HepG2 (cell line): ENCODE data around the gene CHCT1. TPM values are rescaled to one million over a fixed set of nuclear protein-coding genes. Genes with fewer than 3 reads are reported as not detected.
A peak's percentile ranks its signal among the peaks of the same experiment; 100 is the strongest.

Source experiments
- KDM6A ChIP-seq: IDR thresholded peaks from 2 replicates; pipeline ENCODE4 v1.6.1; 2016; ENCODE audit warnings: low read depth
- MYNN ChIP-seq: sonication (generic); formaldehyde crosslinking; IDR thresholded peaks from 2 replicates; pipeline ENCODE4 v1.4.0; 2020; ENCODE audit warnings: mild to moderate bottlenecking, low read depth, missing genetic modification reagents
- XBP1 ChIP-seq: sonication (generic); formaldehyde crosslinking; IDR thresholded peaks from 2 replicates; pipeline ENCODE4 v1.5.0; 2020; ENCODE audit warnings: missing genetic modification reagents
- ZNF10 ChIP-seq: sonication (generic); formaldehyde crosslinking; IDR thresholded peaks from 2 replicates; pipeline ENCODE4 v1.4.0; 2020; ENCODE audit warnings: mild to moderate bottlenecking, low read depth, missing genetic modification reagents, borderline replicate concordance
- polyA plus RNA-seq, 8 experiments: library from polyadenylated mRNA; depleted of rRNA in 3 of 8; stranded (reverse) in 7 of 8; unstranded in 1 of 8; fragments of >200 nt; fragmentation: Illumina TruSeq in 4 of 8; extraction: Trizol in 4 of 8; gene quantifications; 2 replicates each; pipeline versions ENCODE4 v1.2.1 to v1.2.3, GENCODE V29; 2011 to 2016; ENCODE audit warnings: low read depth in 4 of 8, missing spikeins in 1 of 8, mixed read lengths in 1 of 8; ENCODE audit not compliant: insufficient read depth in 1 of 8
- total RNA-seq, 5 experiments: library from RNA; depleted of rRNA; stranded (reverse); fragments of >200 nt; fragmentation: Illumina TruSeq; extraction: Trizol; gene quantifications; 2 replicates each; pipeline ENCODE4 v1.2.3, GENCODE V29; 2016; ENCODE audit warnings: low read depth in 1 of 5
- TF ChIP-seq, protein P1 (sequence below): sonication (generic); formaldehyde crosslinking; IDR thresholded peaks from 2 replicates; pipeline ENCODE4 v1.4.0; 2020; ENCODE audit warnings: mild to moderate bottlenecking, missing genetic modification reagents, borderline replicate concordance
- TF ChIP-seq, protein P2 (sequence below): sonication (generic); formaldehyde crosslinking; IDR thresholded peaks from 2 replicates; pipeline ENCODE4 v1.5.1; 2020; ENCODE audit warnings: missing genetic modification reagents, mild to moderate bottlenecking, borderline replicate concordance
- TF ChIP-seq, protein P3 (sequence below): sonication (generic); formaldehyde crosslinking; IDR thresholded peaks from 2 replicates; pipeline ENCODE4 v1.9.0; 2021; ENCODE audit warnings: missing genetic modification reagents, borderline replicate concordance
- TF ChIP-seq, protein P4 (sequence below): IDR thresholded peaks from 2 replicates; pipeline ENCODE4 v1.6.1; 2016; ENCODE audit warnings: mild to moderate bottlenecking, missing biosample characterization, missing genetic modification reagents
- TF ChIP-seq, protein P5 (sequence below): sonication (generic); formaldehyde crosslinking; IDR thresholded peaks from 2 replicates; pipeline ENCODE4 v1.4.0; 2020; ENCODE audit warnings: missing genetic modification reagents; ENCODE audit errors: not compliant biosample characterization
- TF ChIP-seq, protein P6 (sequence below): sonication (generic); formaldehyde crosslinking; IDR thresholded peaks from 2 replicates; pipeline ENCODE4 v1.4.0; 2020; ENCODE audit warnings: missing genetic modification reagents
- TF ChIP-seq, protein P7 (sequence below): IDR thresholded peaks from 2 replicates; pipeline ENCODE4 v1.6.1; 2016; ENCODE audit warnings: mild to moderate bottlenecking

Gene CHCT1
- total and polyA plus RNA-seq, 2 of the 13 experiments (the other 11 are each of a cell fraction or from before 2014, with no cell fraction given) = not detected

DNA sequence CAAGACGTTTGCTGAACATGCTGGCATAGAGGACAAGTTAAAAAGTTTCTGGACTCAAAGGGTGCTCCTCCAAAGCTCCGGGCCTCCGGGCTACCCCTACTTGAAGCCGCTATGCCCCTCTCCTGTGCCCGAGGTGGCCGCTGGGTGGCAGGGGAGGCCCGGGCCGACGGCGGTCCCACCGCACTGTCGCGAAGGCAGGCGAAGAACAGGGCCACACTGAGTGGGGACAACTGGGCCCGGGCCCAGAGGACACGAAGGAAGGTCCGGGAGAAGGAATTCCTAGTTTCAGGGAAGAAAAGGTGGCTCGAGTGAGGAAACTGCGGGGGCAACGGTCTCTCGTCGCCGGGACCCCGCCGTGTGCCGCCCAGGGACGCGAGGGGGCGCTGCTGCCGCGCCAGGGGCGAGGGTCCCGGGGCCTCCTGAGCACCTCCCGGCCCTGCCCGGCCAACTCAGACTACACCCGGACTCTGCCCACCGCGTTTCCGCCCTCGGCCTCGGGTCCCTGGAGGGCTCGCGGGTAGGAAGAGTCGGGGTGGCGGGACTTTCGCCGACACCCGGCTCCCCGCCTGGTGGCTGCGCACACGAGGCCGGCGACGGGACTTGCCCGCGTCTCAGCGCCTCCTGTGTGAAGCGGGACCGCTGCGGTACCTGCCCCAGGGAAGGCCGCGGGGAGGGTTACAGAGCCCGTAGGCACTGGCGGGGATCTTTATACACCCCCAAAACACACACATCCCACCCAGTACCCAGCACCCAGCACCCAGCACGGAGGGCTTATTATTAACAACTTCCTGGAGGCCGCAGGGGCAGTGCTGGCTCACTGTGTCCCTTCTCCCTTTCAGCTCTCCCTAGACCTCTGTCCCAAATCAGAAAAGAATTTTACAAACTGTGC, 772 bp upstream of the CHCT1 start (continued):
- TF ChIP-seq, protein P1, sequence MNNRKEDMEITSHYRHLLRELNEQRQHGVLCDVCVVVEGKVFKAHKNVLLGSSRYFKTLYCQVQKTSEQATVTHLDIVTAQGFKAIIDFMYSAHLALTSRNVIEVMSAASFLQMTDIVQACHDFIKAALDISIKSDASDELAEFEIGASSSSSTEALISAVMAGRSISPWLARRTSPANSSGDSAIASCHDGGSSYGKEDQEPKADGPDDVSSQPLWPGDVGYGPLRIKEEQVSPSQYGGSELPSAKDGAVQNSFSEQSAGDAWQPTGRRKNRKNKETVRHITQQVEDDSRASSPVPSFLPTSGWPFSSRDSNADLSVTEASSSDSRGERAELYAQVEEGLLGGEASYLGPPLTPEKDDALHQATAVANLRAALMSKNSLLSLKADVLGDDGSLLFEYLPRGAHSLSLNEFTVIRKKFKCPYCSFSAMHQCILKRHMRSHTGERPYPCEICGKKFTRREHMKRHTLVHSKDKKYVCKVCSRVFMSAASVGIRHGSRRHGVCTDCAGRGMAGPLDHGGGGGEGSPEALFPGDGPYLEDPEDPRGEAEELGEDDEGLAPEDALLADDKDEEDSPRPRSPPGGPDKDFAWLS (CRISPR knock-in tag) = no peak
- no peak for TF ChIP-seq XBP1
- no peak for TF ChIP-seq ZNF10 (CRISPR knock-in tag)
- TF ChIP-seq, protein P2, sequence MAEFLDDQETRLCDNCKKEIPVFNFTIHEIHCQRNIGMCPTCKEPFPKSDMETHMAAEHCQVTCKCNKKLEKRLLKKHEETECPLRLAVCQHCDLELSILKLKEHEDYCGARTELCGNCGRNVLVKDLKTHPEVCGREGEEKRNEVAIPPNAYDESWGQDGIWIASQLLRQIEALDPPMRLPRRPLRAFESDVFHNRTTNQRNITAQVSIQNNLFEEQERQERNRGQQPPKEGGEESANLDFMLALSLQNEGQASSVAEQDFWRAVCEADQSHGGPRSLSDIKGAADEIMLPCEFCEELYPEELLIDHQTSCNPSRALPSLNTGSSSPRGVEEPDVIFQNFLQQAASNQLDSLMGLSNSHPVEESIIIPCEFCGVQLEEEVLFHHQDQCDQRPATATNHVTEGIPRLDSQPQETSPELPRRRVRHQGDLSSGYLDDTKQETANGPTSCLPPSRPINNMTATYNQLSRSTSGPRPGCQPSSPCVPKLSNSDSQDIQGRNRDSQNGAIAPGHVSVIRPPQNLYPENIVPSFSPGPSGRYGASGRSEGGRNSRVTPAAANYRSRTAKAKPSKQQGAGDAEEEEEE (CRISPR knock-in tag) = no peak
- TF ChIP-seq, protein P3, sequence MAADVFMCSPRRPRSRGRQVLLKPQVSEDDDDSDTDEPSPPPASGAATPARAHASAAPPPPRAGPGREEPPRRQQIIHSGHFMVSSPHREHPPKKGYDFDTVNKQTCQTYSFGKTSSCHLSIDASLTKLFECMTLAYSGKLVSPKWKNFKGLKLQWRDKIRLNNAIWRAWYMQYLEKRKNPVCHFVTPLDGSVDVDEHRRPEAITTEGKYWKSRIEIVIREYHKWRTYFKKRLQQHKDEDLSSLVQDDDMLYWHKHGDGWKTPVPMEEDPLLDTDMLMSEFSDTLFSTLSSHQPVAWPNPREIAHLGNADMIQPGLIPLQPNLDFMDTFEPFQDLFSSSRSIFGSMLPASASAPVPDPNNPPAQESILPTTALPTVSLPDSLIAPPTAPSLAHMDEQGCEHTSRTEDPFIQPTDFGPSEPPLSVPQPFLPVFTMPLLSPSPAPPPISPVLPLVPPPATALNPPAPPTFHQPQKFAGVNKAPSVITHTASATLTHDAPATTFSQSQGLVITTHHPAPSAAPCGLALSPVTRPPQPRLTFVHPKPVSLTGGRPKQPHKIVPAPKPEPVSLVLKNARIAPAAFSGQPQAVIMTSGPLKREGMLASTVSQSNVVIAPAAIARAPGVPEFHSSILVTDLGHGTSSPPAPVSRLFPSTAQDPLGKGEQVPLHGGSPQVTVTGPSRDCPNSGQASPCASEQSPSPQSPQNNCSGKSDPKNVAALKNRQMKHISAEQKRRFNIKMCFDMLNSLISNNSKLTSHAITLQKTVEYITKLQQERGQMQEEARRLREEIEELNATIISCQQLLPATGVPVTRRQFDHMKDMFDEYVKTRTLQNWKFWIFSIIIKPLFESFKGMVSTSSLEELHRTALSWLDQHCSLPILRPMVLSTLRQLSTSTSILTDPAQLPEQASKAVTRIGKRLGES = no peak
- peak; percentile 46; the same call in 1 of the 2 replicates for TF ChIP-seq MYNN (CRISPR knock-in tag)
- TF ChIP-seq, protein P4, sequence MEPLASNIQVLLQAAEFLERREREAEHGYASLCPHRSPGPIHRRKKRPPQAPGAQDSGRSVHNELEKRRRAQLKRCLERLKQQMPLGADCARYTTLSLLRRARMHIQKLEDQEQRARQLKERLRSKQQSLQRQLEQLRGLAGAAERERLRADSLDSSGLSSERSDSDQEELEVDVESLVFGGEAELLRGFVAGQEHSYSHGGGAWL (CRISPR knock-in tag) = peak; percentile 54; the same call in 1 of the 2 replicates
- TF ChIP-seq, protein P5, sequence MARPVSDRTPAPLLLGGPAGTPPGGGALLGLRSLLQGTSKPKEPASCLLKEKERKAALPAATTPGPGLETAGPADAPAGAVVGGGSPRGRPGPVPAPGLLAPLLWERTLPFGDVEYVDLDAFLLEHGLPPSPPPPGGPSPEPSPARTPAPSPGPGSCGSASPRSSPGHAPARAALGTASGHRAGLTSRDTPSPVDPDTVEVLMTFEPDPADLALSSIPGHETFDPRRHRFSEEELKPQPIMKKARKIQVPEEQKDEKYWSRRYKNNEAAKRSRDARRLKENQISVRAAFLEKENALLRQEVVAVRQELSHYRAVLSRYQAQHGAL (CRISPR knock-in tag) = no peak
- no peak for TF ChIP-seq KDM6A (CRISPR knock-in tag)
- TF ChIP-seq, protein P6, sequence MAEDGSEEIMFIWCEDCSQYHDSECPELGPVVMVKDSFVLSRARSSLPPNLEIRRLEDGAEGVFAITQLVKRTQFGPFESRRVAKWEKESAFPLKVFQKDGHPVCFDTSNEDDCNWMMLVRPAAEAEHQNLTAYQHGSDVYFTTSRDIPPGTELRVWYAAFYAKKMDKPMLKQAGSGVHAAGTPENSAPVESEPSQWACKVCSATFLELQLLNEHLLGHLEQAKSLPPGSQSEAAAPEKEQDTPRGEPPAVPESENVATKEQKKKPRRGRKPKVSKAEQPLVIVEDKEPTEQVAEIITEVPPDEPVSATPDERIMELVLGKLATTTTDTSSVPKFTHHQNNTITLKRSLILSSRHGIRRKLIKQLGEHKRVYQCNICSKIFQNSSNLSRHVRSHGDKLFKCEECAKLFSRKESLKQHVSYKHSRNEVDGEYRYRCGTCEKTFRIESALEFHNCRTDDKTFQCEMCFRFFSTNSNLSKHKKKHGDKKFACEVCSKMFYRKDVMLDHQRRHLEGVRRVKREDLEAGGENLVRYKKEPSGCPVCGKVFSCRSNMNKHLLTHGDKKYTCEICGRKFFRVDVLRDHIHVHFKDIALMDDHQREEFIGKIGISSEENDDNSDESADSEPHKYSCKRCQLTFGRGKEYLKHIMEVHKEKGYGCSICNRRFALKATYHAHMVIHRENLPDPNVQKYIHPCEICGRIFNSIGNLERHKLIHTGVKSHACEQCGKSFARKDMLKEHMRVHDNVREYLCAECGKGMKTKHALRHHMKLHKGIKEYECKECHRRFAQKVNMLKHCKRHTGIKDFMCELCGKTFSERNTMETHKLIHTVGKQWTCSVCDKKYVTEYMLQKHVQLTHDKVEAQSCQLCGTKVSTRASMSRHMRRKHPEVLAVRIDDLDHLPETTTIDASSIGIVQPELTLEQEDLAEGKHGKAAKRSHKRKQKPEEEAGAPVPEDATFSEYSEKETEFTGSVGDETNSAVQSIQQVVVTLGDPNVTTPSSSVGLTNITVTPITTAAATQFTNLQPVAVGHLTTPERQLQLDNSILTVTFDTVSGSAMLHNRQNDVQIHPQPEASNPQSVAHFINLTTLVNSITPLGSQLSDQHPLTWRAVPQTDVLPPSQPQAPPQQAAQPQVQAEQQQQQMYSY (CRISPR knock-in tag) = no peak
- TF ChIP-seq, protein P7, sequence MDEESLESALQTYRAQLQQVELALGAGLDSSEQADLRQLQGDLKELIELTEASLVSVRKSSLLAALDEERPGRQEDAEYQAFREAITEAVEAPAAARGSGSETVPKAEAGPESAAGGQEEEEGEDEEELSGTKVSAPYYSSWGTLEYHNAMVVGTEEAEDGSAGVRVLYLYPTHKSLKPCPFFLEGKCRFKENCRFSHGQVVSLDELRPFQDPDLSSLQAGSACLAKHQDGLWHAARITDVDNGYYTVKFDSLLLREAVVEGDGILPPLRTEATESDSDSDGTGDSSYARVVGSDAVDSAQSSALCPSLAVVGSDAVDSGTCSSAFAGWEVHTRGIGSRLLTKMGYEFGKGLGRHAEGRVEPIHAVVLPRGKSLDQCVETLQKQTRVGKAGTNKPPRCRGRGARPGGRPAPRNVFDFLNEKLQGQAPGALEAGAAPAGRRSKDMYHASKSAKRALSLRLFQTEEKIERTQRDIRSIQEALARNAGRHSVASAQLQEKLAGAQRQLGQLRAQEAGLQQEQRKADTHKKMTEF (CRISPR knock-in tag) = peak; percentile 52; the same call in 1 of the 2 replicates
